DOHH2 (cell line): Measurements from ENCODE around the gene SH3PXD2A.

Source experiments
- CTCF ChIP-seq: fragments of 200-600 bp; sonication (generic); IDR thresholded peaks from one replicate; pipeline ENCODE4 v1.5.1; 2014; ENCODE audit warnings: antibody characterized with exemption, mild to moderate bottlenecking, low read depth, low read length; ENCODE audit not compliant: poor library complexity, severe bottlenecking
- EZH2phosphoT487 ChIP-seq: fragments of 200-600 bp; sonication (generic); IDR thresholded peaks from 2 replicates; pipeline ENCODE4 v1.6.1; 2017; ENCODE audit warnings: borderline replicate concordance, mild to moderate bottlenecking, antibody characterized with exemption, low read length, moderate library complexity, mixed read lengths

- no peak for TF ChIP-seq CTCF
- TF ChIP-seq EZH2phosphoT487, result no peak
Observed at GRCh38 chr10:103832806-103833205, 22.6 kb downstream of the SH3PXD2A start.
